Measurements from ENCODE around the gene OR52E2.

Gene OR52E2

GRCh38 chr11:5011254-5011653 lies 48.2 kb downstream of the OR52E2 start:
- no peaks in the 10 kb centered on the region for H3K27me3 ChIP-seq (ENCODE audit: insufficient read depth, low read length)
- no peaks in the 10 kb centered on the region for H3K4me1 ChIP-seq (ENCODE audit: insufficient read depth, low read length)
- no peak overlapping the region for H3K9ac ChIP-seq (ENCODE audit: low read depth, low read length)
- no peak overlapping the region for H3K4me3 ChIP-seq (ENCODE audit: low read length)
- WGBS = 90% methylated on average over 8 of the region's 8 CpGs
- no peak overlapping the region for H3K27ac ChIP-seq (ENCODE audit: low read depth, low read length)
- no peaks in the 10 kb centered on the region for H3K9me3 ChIP-seq (ENCODE audit: insufficient read depth, low read depth, low read length)
- no peaks in the 10 kb centered on the region for H3K36me3 ChIP-seq (ENCODE audit: insufficient read depth, low read length)
